CD4-positive, alpha-beta T cell treated with Interleukin-17A for 4 hours (primary cell): Measurements from ENCODE around the gene CPVL.

ENCODE experiments used
- DNase-seq: peaks from one replicate; pipeline ENCODE4 v3.0.0-alpha.2; 2020; ENCODE audit warnings: mixed read lengths

CPVL gene

DNA sequence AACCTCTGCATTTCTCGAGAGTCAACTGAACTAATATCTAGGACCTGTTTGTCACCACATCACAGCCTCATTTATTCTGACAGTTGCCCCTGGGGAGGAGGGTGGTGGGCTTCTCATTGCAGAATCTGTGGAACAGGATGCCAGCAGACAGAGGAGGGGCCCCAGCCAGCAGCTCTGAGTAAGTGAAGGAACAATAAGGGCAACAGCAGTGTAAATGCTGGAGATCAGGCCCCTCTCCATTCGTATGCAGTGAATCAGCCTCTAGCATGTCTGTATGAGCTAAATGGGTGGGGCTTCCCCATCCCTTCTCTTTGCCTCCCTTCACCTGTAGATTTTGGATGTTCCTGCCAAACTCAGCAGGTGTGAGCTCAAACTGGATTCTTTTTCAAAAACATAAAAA lies 7.7 kb upstream of the CPVL start:
- no peak for DNase-seq

DNA sequence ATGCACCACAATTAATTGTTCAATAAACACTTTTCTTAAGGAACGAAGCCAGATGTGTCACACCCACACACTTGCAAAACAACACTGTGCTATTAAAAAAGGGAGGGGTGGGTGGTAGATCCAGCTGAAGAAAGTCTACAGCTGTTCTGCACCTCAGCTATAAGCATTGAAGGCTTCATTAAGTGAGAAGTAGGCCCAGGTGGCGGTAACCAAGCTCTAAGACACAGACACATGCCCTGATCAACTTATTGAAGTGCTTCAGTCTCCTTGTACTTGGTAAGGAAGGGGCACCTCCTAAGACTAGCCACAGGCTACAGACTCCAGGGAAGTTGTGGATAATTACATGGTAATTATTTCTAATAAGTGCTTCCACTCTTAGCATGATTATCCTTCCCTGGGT lies 4.5 kb upstream of the CPVL start:
- DNase-seq: no peak

DNA sequence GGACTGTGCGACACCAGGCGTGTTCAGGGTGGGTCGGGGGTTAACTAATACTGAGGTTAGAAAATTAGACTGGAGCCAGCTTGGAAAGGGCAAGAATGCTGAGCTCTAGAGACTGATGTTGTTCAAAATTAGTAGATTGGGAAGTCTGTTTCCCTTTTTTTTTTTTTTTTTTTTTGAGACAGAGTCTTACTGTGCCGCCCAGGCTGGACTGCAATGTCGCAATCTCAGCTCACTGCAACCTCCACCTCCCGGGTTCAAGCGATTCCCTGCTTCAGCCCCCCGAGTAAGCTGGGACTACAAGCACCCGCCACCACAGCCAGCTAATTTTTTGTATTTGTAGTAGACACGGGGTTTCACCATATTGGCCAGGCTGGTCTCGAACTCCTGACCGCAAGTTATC lies 2.7 kb upstream of the CPVL start:
- no peak for DNase-seq

DNA sequence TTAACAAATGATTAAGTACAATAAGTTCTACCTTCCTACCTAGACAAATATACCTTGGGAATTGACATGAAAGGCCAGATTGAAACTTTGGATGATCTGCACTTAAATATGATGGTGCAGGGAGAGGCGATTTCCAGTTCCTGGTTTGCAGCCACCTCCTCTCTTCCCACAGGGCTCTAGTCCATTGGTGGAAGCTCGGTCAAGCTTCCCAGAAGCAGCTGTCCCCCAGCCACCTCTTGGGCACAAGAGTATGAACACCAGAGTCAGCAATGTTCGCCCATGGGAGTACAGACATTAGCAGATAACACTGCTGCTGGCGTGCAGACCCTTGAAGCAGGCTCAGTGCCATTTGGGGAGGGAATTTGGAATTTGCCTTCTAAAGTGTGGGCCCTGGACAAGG lies 1.5 kb upstream of the CPVL start:
- DNase-seq: no peak

DNA sequence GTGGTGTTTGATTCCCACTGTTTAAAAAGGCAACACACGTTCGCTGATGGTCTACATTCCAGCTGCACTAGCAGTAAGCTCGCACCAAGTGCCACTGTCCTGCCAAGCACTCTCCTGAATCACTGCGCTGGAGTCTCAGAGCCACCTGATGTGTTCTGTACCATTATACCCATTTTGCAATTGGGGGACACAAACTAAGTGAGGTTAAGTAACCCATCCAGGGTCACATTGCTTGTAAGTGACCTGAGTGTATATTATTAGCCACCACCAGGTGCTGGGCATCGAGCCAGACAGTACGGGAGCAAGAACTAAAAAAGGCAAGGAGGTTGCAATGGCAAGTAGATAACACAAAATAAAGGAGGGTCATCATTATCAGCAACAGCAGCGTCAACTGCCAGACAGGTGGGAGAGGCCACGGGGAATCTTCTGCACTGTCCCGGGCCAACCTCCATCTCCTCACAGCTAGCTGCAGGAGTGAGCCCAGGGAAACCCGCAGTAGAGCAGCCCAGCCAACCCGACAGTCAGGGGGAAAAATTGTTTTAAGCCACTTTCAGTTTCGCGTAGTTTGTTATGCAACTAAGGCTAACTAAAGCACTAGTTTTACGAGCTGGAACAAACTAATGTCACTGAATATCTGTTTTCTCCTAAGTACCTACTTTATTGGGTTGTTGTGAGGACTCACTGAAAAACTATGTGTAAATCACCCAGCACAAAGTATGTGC lies 712 bp upstream of the CPVL start:
- no peak for DNase-seq

DNA sequence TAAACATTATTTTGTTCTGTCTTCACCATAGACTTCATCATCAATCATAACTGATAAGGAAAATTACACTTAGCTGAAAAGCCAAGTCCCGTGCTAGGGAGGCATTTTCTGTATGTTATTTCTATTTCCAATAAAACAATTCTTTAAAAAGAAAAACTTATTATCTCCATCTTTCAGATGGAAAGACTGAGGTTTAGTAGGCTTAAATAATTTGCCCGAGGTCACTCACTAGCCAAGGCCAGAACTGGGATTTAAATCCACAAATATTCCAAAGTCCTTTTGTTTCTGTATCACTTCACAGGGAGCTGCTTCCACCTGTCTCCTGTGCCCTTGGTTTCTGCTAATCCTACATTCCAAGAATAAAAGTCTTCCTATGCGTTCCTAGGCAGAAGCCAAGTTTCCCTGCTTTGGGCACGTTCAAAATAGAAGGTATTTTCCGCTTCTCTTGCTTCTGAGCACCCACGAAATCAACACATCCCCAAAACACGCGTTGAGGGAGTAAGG lies 732 bp downstream of the CPVL start:
- no peak for DNase-seq

DNA sequence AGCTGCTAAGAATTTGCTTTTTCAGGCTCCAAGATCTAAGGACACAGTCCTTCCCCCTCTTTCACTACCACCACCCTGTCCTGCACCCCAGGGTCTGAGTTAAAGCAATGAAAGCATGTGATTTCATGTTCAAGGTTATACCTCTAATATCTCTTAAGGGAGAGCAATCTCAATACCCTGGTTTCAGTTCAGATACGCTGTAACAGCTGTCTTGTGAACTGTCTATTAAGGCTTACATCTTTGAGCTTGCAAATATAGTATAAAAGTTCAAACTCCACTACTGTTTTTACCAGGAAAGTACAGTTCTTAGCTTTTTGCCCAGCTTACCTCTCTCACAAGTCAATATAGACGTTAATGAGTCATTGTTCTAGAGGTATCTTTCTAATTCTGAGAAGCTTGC lies 2.6 kb downstream of the CPVL start:
- no peak for DNase-seq

DNA sequence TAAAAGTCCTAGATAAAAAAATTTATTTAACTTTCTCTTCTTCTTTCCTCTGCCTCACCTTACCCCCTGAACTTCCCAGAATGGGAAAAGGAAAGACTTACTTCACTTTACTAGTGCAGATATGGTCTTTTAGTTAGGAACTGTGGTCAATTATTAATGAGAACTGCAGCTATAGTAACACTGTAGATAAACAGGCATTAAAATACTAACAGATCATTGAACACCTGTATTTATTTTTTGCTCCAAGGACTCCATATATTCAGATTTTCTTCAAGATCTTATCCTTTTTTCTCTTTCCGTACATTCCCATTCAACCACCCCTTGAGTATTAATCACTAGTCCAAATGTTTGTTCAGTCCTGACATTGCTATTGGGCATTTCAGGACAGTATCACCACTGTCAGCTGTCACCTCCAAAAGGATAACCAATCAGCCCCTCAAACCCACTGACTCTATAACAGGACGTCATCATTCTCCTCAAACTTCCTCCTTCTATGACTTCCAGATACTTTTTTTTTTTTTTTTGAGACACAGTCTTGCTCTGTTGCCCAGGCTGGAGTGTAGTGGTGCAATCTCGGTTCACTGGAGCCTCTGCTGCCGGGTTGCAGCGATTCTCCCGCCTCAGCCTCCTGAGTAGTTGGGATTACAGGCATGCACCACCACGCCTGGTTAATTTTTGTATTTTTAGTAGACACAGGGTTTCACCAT lies 4.2 kb downstream of the CPVL start:
- no peak for DNase-seq

DNA sequence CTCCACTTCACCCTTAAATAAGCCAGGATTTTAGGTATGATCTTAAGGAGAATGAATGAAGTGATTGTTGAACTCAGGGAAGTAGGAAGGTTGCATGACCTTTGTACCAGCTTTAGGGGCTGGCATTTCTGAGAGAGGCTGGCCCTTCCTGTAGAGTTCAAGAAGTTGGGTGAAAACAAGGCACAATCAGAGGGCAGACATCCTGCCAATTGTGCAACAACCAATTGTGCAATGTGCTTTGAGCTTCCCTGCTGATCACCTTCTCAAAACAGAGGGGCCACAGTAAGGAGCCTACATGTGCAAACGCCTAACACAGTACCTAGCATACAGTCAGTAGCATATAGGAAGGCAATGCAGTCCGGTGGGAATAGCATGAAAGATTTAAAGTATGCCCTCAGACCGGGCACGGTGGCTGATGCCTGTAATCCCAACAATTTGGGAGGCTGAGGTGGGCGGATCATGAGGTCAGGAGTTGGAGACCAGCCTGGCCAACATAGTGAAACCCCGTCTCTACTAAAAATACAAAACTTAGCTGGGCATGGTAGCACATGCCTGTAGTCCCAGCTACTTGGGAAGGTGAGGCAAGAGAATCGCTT lies 5.4 kb downstream of the CPVL start:
- DNase-seq: no peak

DNA sequence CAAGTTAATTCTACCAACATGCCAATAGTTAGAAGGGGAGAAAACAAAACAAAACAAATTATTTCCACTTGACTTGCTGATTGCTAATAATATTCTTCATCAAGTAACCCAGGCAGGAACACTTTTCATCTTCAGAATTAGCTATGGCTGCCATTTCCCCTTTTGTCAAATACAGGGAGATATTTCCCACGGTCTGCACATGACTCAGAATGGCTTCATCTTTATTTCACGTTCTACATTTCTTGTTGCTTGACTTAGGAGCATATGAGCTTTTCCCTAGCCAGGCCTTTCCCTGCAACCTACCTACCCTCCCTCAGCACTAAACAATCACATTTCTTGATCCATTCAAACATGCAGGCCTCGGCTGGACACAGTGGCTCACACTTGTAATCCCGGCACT lies 6.5 kb downstream of the CPVL start:
- DNase-seq: no peak

DNA sequence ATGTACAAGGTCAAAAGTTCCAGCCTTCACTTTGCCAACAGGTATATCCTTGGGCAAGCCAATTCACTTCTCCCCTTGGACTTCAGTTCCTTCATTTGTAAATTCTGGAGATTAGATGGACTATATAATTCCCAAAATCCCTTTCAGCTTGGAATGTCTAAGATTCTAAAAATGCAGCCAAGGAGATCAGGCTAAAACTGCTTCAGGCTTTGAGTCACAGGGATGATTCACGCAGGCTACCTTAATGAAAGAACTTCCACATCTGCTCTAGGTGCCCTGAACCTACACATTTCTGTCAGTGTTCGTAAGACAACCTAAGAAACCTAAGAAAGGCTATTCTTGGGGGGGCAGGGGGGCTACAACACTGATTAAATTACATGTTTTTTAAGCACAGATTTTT lies 7.1 kb downstream of the CPVL start:
- DNase-seq: no peak

DNA sequence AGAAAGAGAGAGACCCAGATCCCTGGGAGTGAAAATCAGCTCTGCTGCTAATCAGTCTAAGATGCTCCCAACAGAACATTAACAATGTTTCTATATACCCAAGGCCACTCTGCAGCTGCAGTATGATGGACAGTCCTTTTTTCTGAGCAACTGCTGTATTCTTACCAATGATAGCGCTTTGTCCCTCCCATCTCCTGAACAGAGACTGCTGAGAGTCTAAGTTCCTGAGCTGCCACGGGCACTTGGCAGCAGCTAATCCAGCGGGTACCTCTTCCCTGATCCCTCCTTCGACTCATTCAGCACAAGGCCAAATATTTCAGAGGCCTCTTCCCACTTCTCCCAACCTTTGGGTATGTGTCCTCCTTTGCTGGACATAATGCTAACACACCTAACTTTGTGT lies 7.7 kb downstream of the CPVL start:
- no peak for DNase-seq

DNA sequence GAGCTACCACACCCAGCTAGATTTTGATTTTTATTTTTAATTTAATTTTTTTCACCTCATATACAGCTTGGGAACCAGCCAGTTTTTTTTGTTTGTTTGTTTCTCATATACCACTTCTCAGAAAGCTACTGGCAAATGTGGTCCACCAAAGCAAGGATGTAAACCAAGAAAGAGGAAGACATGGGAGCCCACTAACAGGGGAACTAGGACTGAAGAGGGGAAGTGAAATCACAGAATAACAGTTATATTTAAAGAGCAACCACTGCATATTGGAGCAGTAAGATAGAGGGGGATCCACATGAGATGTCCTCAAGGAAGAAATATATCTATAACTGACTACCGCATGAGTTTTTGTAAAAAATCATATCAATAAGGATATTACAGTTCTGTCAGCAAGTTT lies 10.5 kb downstream of the CPVL start:
- DNase-seq: no peak

DNA sequence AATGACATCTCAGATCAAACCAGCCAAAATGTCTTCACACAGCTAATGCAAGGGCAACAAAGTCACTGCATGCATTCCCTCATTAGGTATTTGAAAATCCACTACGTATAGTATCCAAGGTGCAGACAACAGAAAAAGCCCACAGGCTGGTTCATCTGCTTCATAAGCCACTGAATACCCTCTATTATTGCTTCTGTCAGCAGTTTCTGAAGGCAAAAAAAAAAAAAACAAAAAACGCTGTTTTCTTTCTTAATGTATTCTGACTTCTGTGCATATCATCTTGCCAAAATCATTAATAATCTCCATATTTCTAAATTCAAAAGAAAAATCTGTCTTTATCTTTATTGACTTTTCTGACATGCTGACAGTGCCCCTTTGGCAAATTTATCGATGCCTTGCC lies 13.4 kb downstream of the CPVL start:
- no peak for DNase-seq

DNA sequence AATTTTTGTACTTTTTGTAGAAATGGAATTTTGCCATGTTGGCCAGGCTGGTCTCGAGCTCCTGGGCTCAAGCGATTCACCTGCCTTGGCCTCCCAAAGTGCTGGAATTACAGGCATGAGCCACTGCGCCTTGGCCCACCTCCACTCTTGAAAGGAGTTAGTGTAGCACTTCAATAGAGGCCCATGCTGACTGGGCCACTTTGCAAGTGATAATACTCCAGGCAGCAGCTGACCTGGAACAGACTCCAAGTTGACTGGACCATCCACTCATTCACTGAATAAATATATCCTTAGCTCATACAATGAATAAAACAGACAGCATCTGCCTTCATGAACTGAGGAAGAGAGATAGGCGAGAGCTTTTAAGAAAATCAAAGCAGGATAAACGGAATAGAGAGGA lies 14.7 kb downstream of the CPVL start:
- no peak for DNase-seq

DNA sequence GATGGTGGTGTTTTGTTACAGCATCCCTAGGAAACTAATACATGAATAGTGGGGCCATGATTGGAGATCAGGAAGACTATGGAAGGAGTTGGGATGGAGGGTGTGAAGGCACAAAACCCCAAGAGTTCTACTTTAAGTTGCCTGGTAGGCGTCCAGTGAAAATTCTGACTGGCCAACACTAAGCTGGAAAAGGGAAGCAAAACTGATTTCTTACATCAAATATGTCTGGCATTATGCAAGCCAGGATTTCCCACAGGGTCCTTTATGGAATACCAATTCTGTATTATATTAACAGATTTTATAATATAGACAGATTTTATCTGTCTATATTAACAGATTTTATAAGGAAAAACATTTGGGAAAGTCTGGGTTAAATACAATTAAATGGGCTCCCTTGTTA lies 16.2 kb downstream of the CPVL start:
- no peak for DNase-seq

DNA sequence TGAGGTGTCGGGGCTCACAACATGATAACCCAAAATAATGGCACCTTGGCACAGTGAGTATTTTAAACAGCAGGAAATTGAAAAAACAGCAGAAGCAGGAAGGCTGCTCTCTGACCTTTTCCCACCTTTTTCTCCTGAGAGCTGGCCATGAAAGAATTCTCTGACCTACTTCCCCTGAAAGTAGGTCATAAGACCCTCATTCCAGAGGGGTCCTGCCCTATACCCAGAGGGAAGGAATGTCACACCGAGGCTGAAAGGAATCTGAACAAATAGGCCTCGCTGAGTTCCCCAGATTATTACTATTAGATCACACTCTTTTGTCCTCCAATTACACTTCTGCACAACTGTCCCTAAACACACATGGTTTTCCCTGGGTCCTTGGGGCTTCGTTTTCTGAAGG lies 18.8 kb downstream of the CPVL start:
- DNase-seq: no peak

DNA sequence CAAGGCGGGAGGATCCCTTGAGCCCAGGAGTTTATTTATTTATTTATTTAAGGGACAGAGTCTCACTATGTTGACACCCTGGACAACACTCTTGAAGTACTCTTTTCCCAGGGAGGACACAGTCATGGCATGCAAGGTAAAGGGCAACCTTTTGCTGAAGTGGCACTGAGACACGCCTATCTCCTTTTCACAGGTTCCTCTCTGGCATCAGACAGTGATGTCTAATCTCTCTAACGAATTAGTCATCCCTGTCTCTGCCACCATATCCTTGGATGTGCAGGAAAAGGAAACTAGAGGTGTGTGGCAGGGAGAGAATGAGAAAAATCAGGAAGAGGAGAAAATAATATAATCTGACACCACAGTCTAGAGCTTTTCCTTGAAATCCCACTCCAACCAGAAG lies 19.5 kb downstream of the CPVL start:
- no peak for DNase-seq

DNA sequence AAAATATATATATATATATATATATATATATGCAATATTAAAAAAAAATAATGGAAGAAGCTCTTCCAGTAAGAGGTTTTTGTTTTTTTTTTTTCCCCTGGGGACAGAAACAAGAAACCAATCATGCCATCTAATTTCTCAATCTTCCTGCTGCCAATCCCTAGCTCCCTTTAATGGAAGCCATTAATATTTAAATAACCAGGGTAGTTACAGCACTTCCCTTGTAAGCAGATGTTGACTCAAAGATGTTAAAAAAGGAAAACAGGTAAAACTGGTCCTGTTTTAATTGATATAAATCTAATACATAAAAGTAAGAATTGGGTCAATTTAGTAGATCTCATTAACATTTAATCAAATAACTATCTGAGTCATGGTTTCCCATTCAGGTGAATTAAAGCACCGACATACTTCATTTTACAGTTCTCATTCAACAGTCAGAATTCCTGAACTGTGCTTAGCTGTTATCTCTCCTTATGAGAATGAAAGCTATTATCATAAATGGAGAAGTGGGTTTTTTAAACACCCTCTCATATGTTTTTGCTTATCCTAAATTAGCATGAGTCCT lies 22.6 kb downstream of the CPVL start:
- no peak for DNase-seq

DNA sequence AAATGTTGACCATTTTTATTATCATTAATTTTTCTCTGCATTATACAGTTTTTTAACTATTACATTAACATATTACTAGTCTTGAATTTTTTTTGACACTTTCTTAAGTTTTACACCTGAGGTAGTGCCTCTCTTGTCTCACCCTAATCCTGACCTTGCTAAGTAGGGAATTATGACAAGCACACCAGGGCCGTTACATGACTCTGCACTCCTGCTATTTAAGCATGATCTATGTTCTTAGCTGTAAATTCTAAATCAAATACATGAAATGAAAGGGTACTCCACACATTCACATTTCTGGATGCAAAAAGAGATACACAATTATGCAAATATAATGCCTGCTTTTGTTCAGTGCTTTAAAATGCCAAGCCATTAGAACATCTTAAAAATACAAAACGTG lies 23.6 kb downstream of the CPVL start:
- DNase-seq: no peak

DNA sequence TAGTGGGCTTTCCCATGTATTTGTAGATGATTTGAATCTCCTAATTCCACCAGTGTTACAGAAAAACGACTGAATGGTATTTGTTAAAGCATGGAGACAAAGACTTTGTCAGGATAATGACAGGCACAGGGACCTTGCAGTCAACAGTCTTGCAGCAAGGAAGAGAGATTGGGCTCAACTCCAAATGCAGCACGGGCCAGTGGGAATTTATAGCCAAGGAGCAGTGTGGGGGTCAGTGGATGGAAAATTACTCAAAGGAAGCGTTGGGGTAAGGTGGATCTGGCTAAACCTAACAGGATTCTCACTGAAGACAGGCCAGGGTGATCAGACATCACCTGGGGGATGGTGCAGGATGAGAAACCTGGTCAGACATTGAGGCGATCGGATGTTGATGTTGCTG lies 24.3 kb downstream of the CPVL start:
- DNase-seq: no peak

DNA sequence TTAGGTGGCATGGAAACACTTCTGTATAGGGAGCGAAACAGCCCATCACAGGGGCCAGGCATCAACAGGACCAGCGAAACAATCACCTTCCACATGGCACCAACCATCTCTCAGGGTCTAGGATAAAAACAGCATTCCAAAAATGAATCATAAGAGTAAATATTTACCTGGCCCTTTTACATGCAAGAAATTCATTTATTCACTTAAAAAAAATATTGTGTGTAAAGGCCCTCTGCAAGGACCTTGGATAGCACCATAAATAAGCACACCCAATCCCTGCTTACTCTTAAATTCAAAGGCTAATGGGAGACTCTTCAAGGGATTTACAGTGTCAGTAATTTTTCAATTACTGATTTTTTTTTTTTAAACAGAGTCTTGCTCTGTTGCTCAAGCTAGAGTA lies 25.4 kb downstream of the CPVL start:
- no peak for DNase-seq

DNA sequence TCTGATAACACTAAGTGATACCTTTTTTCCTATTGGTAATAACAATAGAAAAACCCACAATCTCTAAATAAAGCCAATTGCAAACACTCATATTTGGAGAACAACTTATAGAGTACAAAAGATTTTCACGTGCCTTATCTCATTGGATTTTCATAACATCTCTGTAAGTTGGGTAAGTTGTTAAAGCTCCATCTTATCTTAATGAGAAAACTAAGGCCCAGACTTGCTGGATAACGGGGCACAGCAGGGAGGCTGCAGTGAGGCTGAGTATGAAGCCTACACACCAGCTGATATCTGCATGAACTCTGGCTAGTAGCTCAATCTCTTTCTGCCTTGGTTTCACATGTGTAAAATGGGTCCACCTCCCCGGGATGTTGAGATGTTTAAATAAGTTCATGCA lies 26.8 kb downstream of the CPVL start:
- DNase-seq: no peak
